Measurements from ENCODE around the gene TRAF4.

The TRAF4 gene

GRCh38 chr17:28747801-28748750 is 4.3 kb downstream of the TRAF4 start:
- TF ChIP-seq CTCF (IDR thresholded peaks at IDR 0.05), result no peak

DNA sequence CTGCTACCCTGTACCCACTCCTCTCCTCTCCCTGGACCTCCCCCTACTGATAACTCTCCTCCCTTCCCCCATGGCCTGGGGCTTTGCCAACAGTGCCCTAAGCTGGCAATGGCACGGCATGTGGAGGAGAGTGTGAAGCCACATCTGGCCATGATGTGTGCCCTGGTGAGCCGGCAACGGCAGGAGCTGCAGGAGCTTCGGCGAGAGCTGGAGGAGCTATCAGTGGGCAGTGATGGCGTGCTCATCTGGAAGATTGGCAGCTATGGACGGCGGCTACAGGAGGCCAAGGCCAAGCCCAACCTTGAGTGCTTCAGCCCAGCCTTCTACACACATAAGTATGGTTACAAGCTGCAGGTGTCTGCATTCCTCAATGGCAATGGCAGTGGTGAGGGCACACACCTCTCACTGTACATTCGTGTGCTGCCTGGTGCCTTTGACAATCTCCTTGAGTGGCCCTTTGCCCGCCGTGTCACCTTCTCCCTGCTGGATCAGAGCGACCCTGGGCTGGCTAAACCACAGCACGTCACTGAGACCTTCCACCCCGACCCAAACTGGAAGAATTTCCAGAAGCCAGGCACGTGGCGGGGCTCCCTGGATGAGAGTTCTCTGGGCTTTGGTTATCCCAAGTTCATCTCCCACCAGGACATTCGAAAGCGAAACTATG is 5.2 kb downstream of the TRAF4 start:
- TF ChIP-seq CTCF (IDR thresholded peaks at IDR 0.05), result no peak

GRCh38 chr17:28749516-28750177 is 5.8 kb downstream of the TRAF4 start:
- TF ChIP-seq CTCF (IDR thresholded peaks at IDR 0.05), result no peak

- TF ChIP-seq CTCF (IDR thresholded peaks at IDR 0.05), result peak; percentile 99
These were observed 6.6 kb downstream of the TRAF4 start for GRCh38 chr17:28750178-28751047.

GRCh38 chr17:28751600-28752366 is 8.0 kb downstream of the TRAF4 start:
- no peak for TF ChIP-seq CTCF (IDR thresholded peaks at IDR 0.05)

DNA sequence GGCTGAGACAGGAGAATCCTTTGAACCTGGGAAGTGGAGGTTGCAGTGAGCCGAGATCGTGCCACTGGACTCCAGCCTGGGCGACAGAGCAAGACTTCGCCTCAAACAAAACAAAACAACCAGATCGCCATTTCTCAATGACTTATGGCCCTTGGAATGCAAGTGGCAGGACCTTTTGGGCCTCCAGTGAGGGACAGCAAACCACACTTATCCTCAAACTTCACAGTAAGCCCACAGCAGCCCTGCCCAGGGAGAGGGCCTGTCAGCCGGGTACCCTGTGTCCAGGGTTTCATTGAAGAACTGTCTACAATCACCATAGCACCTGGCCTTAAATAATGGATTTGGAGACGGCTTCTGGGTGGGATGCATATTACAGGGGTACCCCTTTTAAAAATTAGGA is 11.7 kb downstream of the TRAF4 start:
- no peak for TF ChIP-seq CTCF (IDR thresholded peaks at IDR 0.05)

Data from LNCAP (cell line).